Loucy (cell line): Measurements from ENCODE around the gene PTPRN2.
"Not testable (repeated sequence)": the region's sequence is repeated elsewhere in the genome, so short reads cannot be mapped to it uniquely, and the experiment has no call there.

Source experiments
- H2AFZ ChIP-seq: fragments of 200-600 bp; sonication (generic); 2 replicates; pipeline ENCODE4 v1.6.0; 2016; ENCODE audit warnings: antibody characterized with exemption, mild to moderate bottlenecking, low read length, moderate library complexity
- H3F3A ChIP-seq: fragments of 200-600 bp; 2 replicates; pipeline ENCODE4 v1.6.0; 2016; ENCODE audit warnings: antibody characterized with exemption, low read depth, mild to moderate bottlenecking
- H3K27me3 ChIP-seq: fragments of 200-600 bp; sonication (generic); 2 replicates; pipeline ENCODE4 v1.6.1; 2014; ENCODE audit warnings: low read length, mild to moderate bottlenecking; ENCODE audit not compliant: insufficient read depth, poor library complexity, severe bottlenecking
- H3K36me3 ChIP-seq: fragments of 200-600 bp; sonication (generic); 2 replicates; pipeline ENCODE4 v1.6.1; 2016; ENCODE audit warnings: low read length; ENCODE audit not compliant: insufficient read depth
- H3K4me1 ChIP-seq: fragments of 200-600 bp; sonication (generic); 2 replicates; pipeline ENCODE4 v1.5.1; 2014; ENCODE audit warnings: low read length, mild to moderate bottlenecking; ENCODE audit not compliant: insufficient read depth, poor library complexity, severe bottlenecking
- H3K4me2 ChIP-seq: fragments of 200-600 bp; sonication (generic); 2 replicates; pipeline ENCODE4 v1.6.0; 2014; ENCODE audit warnings: antibody characterized with exemption, low read length, low read depth, mild to moderate bottlenecking; ENCODE audit not compliant: poor library complexity, severe bottlenecking
- H3K4me3 ChIP-seq: fragments of 200-600 bp; sonication (generic); 2 replicates; pipeline ENCODE4 v1.5.1; 2014; ENCODE audit warnings: low read length, mild to moderate bottlenecking, mixed read lengths; ENCODE audit not compliant: poor library complexity, severe bottlenecking
- H3K79me2 ChIP-seq: fragments of 200-600 bp; sonication (generic); 2 replicates; pipeline ENCODE4 v1.6.1; 2014; ENCODE audit warnings: low read length; ENCODE audit not compliant: insufficient read depth
- H3K9ac ChIP-seq: fragments of 200-600 bp; sonication (generic); 2 replicates; pipeline ENCODE4 v1.6.0; 2014; ENCODE audit warnings: mild to moderate bottlenecking, low read depth, low read length, moderate library complexity; ENCODE audit not compliant: poor library complexity, severe bottlenecking
- H3K9me2 ChIP-seq: fragments of 200-600 bp; sonication (generic); replicated peaks from 2 replicates; pipeline ENCODE4 v1.6.1; 2016; ENCODE audit warnings: low read depth, low read length, mixed read lengths
- H3K9me3 ChIP-seq: fragments of 200-600 bp; sonication (generic); 2 replicates; pipeline ENCODE4 v1.6.1; 2014; ENCODE audit warnings: mild to moderate bottlenecking, antibody characterized with exemption, low read length, low read depth; ENCODE audit not compliant: insufficient read depth
- H4K20me1 ChIP-seq: fragments of 200-600 bp; sonication (generic); 2 replicates; pipeline ENCODE4 v1.6.0; 2014; ENCODE audit warnings: antibody characterized with exemption, low read length, mild to moderate bottlenecking; ENCODE audit not compliant: insufficient read depth, poor library complexity, severe bottlenecking
- EZH2phosphoT487 ChIP-seq: fragments of 200-600 bp; IDR thresholded peaks from 2 replicates; pipeline ENCODE4 v1.6.1; 2018; ENCODE audit warnings: antibody characterized with exemption, mild to moderate bottlenecking, moderate library complexity, borderline replicate concordance
- TF ChIP-seq, protein P1 (sequence below): fragments of 200-600 bp; sonication (generic); conservative IDR thresholded peaks from 2 replicates; pipeline ENCODE4 v1.5.1; 2014; ENCODE audit warnings: mild to moderate bottlenecking, antibody characterized with exemption, low read length

The PTPRN2 gene

DNA sequence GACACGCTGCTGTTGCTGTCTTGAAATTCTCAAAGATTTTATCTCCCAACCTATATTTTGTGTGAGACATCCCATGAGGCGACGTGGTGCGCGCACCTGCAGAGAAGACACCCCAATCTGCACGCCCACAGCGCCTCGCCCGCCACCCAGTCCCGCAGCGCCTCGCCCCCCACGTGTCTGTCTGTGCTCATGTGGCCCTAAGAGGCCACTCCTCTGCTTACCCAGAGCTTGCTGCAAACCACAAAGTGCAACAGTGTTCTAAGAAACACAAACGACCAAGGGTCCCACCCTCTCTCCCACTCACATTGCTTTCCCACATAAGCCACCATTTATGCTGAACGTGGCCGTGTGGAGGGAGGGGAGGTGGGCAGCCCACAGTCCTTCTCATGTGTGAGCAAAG, 287.2 kb downstream of the PTPRN2 start:
- no peaks in the 10 kb centered on the region for H3K9me2 ChIP-seq
- H3K36me3 ChIP-seq: no peaks in the 10 kb centered on the region
- H3K79me2 ChIP-seq: no peaks in the 10 kb centered on the region
- no peaks in the 10 kb centered on the region for H3K4me1 ChIP-seq
- no peak overlapping the region for H2AFZ ChIP-seq
- no peak overlapping the region for H3K4me3 ChIP-seq
- H3K27me3 ChIP-seq: no peaks in the 10 kb centered on the region
- no peak overlapping the region for H3K9ac ChIP-seq
- H3K4me2 ChIP-seq: no peak overlapping the region
- no peaks in the 10 kb centered on the region for H4K20me1 ChIP-seq
- peaks cover 11% of the 10 kb centered on the region; the same call in 1 of the 2 replicates for H3K9me3 ChIP-seq
- no peaks in the 10 kb centered on the region for H3F3A ChIP-seq
- TF ChIP-seq, protein P1, sequence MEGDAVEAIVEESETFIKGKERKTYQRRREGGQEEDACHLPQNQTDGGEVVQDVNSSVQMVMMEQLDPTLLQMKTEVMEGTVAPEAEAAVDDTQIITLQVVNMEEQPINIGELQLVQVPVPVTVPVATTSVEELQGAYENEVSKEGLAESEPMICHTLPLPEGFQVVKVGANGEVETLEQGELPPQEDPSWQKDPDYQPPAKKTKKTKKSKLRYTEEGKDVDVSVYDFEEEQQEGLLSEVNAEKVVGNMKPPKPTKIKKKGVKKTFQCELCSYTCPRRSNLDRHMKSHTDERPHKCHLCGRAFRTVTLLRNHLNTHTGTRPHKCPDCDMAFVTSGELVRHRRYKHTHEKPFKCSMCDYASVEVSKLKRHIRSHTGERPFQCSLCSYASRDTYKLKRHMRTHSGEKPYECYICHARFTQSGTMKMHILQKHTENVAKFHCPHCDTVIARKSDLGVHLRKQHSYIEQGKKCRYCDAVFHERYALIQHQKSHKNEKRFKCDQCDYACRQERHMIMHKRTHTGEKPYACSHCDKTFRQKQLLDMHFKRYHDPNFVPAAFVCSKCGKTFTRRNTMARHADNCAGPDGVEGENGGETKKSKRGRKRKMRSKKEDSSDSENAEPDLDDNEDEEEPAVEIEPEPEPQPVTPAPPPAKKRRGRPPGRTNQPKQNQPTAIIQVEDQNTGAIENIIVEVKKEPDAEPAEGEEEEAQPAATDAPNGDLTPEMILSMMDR: no peak
- no peak for TF ChIP-seq EZH2phosphoT487

DNA sequence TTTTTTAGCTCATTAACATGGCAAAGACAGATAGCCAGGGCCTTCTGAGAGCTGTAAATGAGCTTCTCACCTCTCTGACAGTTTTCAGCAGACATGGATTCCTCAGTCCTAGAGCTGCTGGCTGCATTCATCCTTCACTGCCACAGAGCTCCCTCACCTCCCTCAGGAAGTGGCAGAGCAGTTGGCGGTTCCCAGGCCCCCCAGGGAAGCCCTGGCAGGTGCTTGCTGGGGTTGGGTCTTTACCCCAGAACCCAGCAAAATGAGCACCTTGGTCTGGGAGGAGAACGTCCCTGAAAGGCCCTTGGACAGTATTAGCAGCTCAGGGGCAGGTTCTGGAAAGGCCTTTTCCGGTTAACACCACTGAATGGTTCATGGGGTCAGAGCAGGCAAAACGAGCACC, 288.0 kb downstream of the PTPRN2 start:
- Histone ChIP-seq H2AFZ (no peak overlapping the region), H3K4me3 (no peak overlapping the region), H3K4me1 (no peaks in the 10 kb centered on the region), H3K27me3 (no peaks in the 10 kb centered on the region), H3F3A (no peaks in the 10 kb centered on the region), H3K4me2 (no peak overlapping the region), H4K20me1 (no peaks in the 10 kb centered on the region), H3K36me3 (no peaks in the 10 kb centered on the region), H3K9ac (no peak overlapping the region), H3K79me2 (no peaks in the 10 kb centered on the region), H3K9me3 (peaks cover 11% of the 10 kb centered on the region; the same call in 1 of the 2 replicates), H3K9me2 (no peaks in the 10 kb centered on the region)
- TF ChIP-seq EZH2phosphoT487: no peak

DNA sequence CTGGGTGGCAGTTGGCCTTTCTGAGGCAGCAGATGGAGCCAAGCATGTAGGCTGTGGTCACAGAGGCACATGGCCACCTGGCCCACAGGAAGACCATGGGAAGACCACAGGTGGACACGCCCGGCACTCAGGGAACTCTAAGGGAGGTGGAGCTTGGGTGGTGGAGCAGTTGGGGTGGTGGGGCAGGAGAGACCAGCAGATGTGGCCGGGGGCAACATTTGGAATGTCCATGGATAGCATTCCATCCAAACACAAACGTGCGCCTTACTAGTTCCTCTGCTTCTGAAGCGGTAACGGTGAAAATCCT, 290.9 kb downstream of the PTPRN2 start:
- no peak overlapping the region for H3K4me2 ChIP-seq
- no peaks in the 10 kb centered on the region for H3K79me2 ChIP-seq
- no peaks in the 10 kb centered on the region for H3F3A ChIP-seq
- no peak overlapping the region for H3K9ac ChIP-seq
- no peak overlapping the region for H2AFZ ChIP-seq
- H3K4me1 ChIP-seq: no peaks in the 10 kb centered on the region
- H3K9me3 ChIP-seq: peaks cover 11% of the 10 kb centered on the region; the same call in 1 of the 2 replicates
- H3K4me3 ChIP-seq: no peak overlapping the region
- H3K27me3 ChIP-seq: no peaks in the 10 kb centered on the region
- H3K9me2 ChIP-seq: no peaks in the 10 kb centered on the region
- TF ChIP-seq EZH2phosphoT487: no peak
- TF ChIP-seq, protein P1: no peak
- H3K36me3 ChIP-seq: no peaks in the 10 kb centered on the region
- no peaks in the 10 kb centered on the region for H4K20me1 ChIP-seq

DNA sequence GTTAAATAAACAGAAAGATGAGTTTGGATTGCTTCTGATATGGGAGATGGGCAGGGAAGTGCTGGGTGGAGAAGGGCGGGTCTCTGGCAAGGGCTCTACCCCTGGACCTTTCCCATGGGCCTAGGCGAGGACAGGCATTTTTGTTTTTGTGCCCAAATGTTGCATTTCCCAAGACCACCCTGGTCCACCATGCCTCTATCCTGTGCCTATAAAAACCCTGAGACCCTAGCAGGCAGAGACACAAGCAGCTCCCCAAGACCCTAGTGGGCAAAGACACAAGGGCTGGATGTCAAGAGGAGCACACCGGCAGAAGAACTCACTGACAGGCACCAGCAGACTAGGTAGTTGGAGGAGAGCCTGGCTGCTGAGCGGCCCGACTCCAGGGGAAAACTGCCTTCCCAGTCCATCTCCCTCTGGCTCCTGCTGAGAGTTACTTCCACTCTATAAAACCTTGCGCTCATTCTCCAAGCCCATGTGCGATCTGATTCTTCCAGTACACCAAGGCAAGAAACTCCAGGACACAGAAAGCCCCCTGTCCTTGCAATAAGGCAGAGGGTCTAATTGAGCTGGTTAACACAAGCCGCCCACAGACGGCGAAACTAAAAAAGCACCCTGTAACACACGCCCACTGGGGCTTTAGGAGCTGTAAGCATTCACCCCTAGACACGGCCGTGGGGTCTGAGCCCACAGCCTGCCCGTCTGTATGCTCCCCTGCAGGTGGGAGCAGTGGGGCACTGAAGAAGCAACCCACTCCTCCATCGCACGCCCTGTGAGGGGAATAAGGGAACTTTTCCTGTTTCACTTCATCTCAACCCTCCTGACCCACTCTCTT, 291.4 kb downstream of the PTPRN2 start:
- no peak overlapping the region for H3K4me2 ChIP-seq
- H3K4me1 ChIP-seq: no peaks in the 10 kb centered on the region
- H3K79me2 ChIP-seq: no peaks in the 10 kb centered on the region
- H3K9me3 ChIP-seq: peaks cover 11% of the 10 kb centered on the region; the same call in 1 of the 2 replicates
- H3K9me2 ChIP-seq: no peaks in the 10 kb centered on the region
- no peak overlapping the region for H2AFZ ChIP-seq
- no peaks in the 10 kb centered on the region for H3K27me3 ChIP-seq
- H3K9ac ChIP-seq: no peak overlapping the region
- no peaks in the 10 kb centered on the region for H3F3A ChIP-seq
- TF ChIP-seq EZH2phosphoT487: no peak
- TF ChIP-seq, protein P1: no peak
- no peak overlapping the region for H3K4me3 ChIP-seq
- H4K20me1 ChIP-seq: no peaks in the 10 kb centered on the region
- no peaks in the 10 kb centered on the region for H3K36me3 ChIP-seq

DNA sequence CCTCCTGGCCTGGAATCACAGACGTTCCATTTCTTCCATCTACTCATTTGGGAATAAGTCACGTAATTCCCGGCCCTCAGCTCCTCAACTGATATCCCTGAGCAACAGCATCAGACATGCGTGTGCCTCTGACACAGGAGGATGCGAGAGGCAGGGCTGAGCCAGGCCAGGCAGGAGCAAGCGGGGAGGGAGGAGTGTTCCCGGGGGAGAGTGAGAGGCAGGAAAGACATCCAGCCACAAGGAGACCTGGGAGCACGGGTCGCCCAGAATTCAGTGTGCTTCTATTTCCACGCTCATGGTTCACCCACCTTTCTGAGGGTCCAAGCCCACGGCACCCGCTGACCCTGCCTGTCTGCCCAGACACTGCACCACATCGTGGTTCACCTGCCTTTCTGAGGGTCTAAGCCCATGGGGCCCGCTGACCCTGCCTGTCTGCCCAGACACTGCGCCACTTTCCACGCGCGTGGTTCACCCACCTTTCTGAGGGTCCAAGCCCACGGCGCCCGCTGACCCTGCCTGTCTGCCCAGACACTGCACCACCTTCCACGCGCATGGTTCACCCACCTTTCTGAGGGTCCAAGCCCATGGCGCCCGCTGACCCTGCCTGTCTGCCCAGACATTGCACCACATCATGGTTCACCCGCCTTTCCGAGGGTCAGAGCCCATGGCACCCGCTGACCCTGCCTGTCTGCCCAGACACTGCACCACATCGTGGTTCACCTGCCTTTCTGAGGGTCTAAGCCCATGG, 293.0 kb downstream of the PTPRN2 start:
- not testable (repeated sequence) for H3K4me3 ChIP-seq, H3K27me3 ChIP-seq, H3F3A ChIP-seq, H2AFZ ChIP-seq, H3K4me2 ChIP-seq, H3K36me3 ChIP-seq, H3K79me2 ChIP-seq, H4K20me1 ChIP-seq, H3K9me2 ChIP-seq, H3K4me1 ChIP-seq, H3K9ac ChIP-seq
- H3K9me3 ChIP-seq: peaks cover 20% of the 10 kb centered on the region; the same call in 1 of the 2 replicates
